Parathyroid adenoma (tissue), 2 donors: ENCODE data around the gene AFF3.
"Not testable (repeated sequence)": the region's sequence is repeated elsewhere in the genome, so short reads cannot be mapped to it uniquely, and the experiment has no call there.

ENCODE experiments used
- H2AFZ ChIP-seq: fragments of 300-600 bp; sonication (generic); one replicate; pipeline ENCODE4 v1.7.0; 2017; ENCODE audit warnings: antibody characterized with exemption, mild to moderate bottlenecking
- H3K27ac ChIP-seq: fragments of 300-600 bp; sonication (generic); one replicate; pipeline ENCODE4 v1.7.0; 2017
- H3K27me3 ChIP-seq: fragments of 300-600 bp; sonication (generic); one replicate; pipeline ENCODE4 v1.7.0; 2017; ENCODE audit warnings: low read length; ENCODE audit not compliant: control insufficient read depth, insufficient read depth
- H3K36me3 ChIP-seq: fragments of 300-600 bp; sonication (generic); one replicate; pipeline ENCODE4 v1.7.0; 2017; ENCODE audit warnings: low read length; ENCODE audit not compliant: control insufficient read depth, insufficient read depth
- H3K4me1 ChIP-seq: fragments of 300-600 bp; sonication (generic); one replicate; pipeline ENCODE4 v1.7.0; 2017; ENCODE audit warnings: control low read depth
- H3K4me2 ChIP-seq: fragments of 300-600 bp; sonication (generic); one replicate; pipeline ENCODE4 v1.7.0; 2017; ENCODE audit warnings: low read length
- H3K4me3 ChIP-seq: fragments of 300-600 bp; sonication (generic); one replicate; pipeline ENCODE4 v1.7.0; 2017; ENCODE audit warnings: low read depth, low read length
- H3K79me2 ChIP-seq: fragments of 300-600 bp; sonication (generic); one replicate; pipeline ENCODE4 v1.7.0; 2017; ENCODE audit warnings: control low read depth
- H3K9ac ChIP-seq: fragments of 300-600 bp; sonication (generic); one replicate; pipeline ENCODE4 v1.7.0; 2017; ENCODE audit warnings: mild to moderate bottlenecking
- H3K9me3 ChIP-seq: fragments of 300-600 bp; sonication (generic); one replicate; pipeline ENCODE4 v1.7.0; 2017; ENCODE audit warnings: low read length; ENCODE audit not compliant: control insufficient read depth
- TF ChIP-seq, protein P1 (sequence below): fragments of 300-600 bp; sonication (generic); IDR thresholded peaks from one replicate; pipeline ENCODE4 v1.7.0; 2017; ENCODE audit warnings: antibody characterized with exemption, mild to moderate bottlenecking
- donor health status: primary hyperparathyroidism.

AFF3 gene

DNA sequence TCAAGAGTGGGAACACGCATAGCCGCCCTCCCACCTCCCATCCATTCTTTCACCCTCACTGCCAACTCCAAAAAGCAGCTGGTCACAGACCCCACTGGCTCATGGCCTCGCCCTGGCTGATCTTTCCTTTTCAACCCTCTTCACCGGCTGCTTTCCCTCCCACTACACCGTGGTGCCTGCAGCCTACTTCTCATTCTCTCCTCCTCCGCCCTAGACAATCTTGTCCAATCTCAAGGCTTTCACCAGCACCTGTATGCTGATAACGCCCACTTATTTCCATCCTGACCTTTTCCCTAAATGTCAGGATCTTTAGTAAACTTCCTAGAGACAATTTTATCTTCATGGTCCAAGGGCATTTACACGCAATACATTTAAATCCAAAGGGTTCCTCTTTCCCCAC lies 50.6 kb downstream of the AFF3 start:
- not testable (repeated sequence) for H3K27ac ChIP-seq, H3K4me3 ChIP-seq, H3K79me2 ChIP-seq, H3K4me1 ChIP-seq, H3K36me3 ChIP-seq, H3K27me3 ChIP-seq, H3K4me2 ChIP-seq, H3K9ac ChIP-seq, H2AFZ ChIP-seq, H3K9me3 ChIP-seq

DNA sequence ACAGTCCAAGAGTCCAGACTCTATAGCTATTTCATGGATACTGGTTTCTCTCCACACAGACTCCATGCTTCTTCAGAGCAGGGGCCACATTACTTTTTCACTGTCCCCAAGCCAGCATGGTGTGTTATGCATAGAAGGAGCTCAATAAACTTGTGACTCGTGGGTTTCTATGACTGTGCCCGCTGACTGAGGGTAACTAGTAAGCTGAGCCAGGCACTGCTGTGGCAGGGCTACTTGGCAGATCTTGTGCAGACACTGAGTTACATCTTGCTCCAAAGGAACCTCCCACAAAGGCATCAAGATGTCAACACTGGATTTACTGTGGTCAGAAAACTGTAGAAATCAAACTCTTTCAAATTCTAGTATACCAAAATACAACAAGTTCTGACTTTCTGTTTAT lies 56.6 kb downstream of the AFF3 start:
- H3K36me3 ChIP-seq, H3K27ac ChIP-seq, H3K4me3 ChIP-seq, H3K9me3 ChIP-seq, H3K9ac ChIP-seq, H3K27me3 ChIP-seq, H3K4me1 ChIP-seq, H3K79me2 ChIP-seq, H2AFZ ChIP-seq, H3K4me2 ChIP-seq: not testable (repeated sequence)

DNA sequence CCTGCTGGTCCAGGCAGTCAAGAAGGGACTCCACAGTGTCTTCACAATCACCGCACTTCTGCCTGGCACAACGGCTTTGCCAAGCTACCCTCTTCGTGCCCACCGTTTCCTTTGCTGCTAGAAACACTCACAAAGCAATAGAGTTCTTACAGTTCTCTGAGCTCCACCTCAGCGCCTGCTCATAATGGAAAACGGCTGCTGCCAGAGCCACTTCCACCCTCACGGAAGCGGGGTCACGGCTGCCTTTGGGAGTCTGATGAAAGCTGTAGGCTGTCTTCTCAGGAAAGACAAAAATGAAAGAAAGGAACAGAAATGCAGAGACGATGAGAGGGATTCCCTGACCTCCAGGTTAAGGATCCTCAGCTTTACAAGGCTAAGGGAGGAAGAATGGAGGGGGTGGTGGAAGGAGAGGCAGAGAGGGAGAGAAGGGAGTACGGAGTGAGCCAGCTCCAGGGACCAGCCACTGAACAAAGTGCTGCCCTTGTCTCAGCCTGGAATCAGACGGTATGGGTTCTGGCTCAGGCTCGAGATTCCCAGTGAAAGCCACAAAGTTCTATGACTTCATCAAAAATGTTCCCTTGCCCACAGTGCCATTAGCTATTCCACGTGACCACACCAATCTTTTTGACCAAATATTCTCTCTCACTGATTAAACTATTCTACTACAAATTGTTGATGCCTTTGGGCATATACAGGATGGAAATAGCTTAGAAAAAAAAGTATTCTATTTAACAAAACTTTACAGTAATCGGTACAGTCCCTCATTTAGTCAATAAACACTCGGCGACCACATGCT lies 58.8 kb downstream of the AFF3 start:
- H3K79me2 ChIP-seq, H2AFZ ChIP-seq, H3K4me3 ChIP-seq, H3K4me1 ChIP-seq, H3K9ac ChIP-seq, H3K36me3 ChIP-seq, H3K27me3 ChIP-seq, H3K9me3 ChIP-seq, H3K4me2 ChIP-seq, H3K27ac ChIP-seq: not testable (repeated sequence)

DNA sequence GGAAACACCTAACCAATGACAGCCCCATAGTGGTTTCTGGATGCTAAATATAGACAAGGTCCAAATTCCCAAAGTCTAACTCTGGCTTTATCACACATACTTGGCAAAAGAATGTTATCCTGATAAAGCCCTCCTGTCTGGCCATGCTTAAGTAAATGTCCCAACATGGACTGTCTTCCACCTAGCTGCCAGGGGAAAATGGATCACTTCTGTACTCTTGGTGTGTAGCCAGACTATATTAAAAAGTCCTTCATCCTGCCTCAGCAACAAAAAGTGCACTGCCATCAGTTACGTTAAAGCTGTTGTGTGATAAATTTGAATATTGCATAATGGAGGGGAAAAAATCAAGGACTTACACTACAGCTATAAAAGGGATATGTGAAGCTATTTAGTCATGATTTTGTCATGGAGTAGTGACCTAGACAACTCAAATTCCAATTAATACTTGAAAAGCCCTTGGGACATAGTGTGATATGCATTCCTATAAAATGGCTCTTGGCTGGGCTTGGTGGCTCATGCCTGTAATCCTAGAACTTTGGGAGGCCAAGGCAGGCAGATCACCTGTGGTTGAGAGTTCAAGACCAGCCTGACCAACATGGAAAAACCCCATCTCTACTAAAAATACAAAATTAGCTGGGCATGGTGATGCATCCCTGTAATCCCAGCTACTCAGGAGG lies 60.0 kb downstream of the AFF3 start:
- not testable (repeated sequence) for H3K27me3 ChIP-seq, H3K4me1 ChIP-seq, H3K36me3 ChIP-seq, H3K27ac ChIP-seq, H3K4me2 ChIP-seq, H3K9me3 ChIP-seq, H2AFZ ChIP-seq, H3K79me2 ChIP-seq, H3K9ac ChIP-seq, H3K4me3 ChIP-seq

DNA sequence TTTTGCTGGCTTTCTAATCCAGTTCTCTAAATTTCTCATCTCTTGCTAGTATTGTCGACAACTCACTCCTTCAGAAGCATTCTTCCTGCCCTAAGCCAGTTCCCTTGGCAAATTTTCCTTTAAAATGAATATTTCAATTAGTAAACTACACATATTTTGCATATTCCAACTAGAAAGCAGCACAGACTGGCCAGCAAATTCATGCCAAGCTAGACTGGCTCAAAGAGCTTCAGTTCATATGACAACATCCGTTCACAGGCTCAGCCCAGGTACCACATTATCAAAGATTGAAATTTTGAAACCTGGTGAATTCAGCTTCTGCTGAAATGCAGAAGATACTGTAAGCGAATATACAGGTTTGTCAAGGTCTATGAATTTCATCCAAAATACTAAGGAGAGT lies 64.5 kb downstream of the AFF3 start:
- no peak overlapping the region for H3K4me3 ChIP-seq
- H3K27ac ChIP-seq, result no peak overlapping the region
- no peaks in the 10 kb centered on the region for H3K36me3 ChIP-seq
- TF ChIP-seq, protein P1, sequence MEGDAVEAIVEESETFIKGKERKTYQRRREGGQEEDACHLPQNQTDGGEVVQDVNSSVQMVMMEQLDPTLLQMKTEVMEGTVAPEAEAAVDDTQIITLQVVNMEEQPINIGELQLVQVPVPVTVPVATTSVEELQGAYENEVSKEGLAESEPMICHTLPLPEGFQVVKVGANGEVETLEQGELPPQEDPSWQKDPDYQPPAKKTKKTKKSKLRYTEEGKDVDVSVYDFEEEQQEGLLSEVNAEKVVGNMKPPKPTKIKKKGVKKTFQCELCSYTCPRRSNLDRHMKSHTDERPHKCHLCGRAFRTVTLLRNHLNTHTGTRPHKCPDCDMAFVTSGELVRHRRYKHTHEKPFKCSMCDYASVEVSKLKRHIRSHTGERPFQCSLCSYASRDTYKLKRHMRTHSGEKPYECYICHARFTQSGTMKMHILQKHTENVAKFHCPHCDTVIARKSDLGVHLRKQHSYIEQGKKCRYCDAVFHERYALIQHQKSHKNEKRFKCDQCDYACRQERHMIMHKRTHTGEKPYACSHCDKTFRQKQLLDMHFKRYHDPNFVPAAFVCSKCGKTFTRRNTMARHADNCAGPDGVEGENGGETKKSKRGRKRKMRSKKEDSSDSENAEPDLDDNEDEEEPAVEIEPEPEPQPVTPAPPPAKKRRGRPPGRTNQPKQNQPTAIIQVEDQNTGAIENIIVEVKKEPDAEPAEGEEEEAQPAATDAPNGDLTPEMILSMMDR, result no peak
- H3K79me2 ChIP-seq, result no peaks in the 10 kb centered on the region
- no peaks in the 10 kb centered on the region for H3K4me1 ChIP-seq
- H3K4me2 ChIP-seq, result no peak overlapping the region
- H3K9ac ChIP-seq, result no peak overlapping the region
- no peak overlapping the region for H2AFZ ChIP-seq
- no peaks in the 10 kb centered on the region for H3K9me3 ChIP-seq
- H3K27me3 ChIP-seq, result no peaks in the 10 kb centered on the region

DNA sequence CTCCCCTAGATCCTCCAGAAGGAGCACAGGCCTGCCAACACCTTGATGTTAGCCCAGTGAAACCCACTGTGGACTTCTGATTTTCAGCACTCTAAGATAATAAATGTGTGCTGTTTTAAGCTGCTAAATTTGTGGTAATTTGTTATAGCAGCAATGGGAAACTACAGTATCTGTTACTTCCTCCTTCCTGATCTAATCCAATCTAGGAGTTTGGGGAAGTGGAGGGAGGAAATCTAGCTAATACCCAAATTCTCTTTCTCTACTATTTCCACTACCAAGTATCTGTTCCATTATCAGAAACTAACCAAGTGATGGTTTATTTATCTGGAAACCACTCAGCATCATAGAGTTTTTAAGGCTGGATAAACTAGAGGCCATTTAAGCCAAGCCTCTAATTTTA lies 64.9 kb downstream of the AFF3 start:
- H3K27ac ChIP-seq, result no peak overlapping the region
- H3K4me3 ChIP-seq, result no peak overlapping the region
- H3K9ac ChIP-seq, result no peak overlapping the region
- no peaks in the 10 kb centered on the region for H3K27me3 ChIP-seq
- TF ChIP-seq, protein P1, result no peak
- H3K36me3 ChIP-seq, result no peaks in the 10 kb centered on the region
- no peak overlapping the region for H3K4me2 ChIP-seq
- H2AFZ ChIP-seq, result no peak overlapping the region
- H3K4me1 ChIP-seq, result no peaks in the 10 kb centered on the region
- no peaks in the 10 kb centered on the region for H3K79me2 ChIP-seq
- H3K9me3 ChIP-seq, result no peaks in the 10 kb centered on the region
